ENCODE measurements around the gene KIF1A. TPM values are rescaled to one million over a fixed set of nuclear protein-coding genes. Genes with fewer than 3 reads are reported as not detected.

KIF1A gene
- total and polyA plus RNA-seq, 2 donors (not counting 3 experiments of a cell fraction or from before 2014, with no cell fraction given), result 0.11 to 0.64 TPM

- Histone ChIP-seq H3K79me2 (ENCODE audit: control insufficient read depth, insufficient read depth, low read length) (no peaks in the 10 kb centered on the region), H4K20me1 (replicated peaks; ENCODE audit: control insufficient read depth, extremely low read depth, insufficient read depth, low read length) (no peaks in the 10 kb centered on the region), H3K9me1 (replicated peaks; ENCODE audit: control insufficient read depth, extremely low read depth, insufficient read depth, low read length) (no peaks in the 10 kb centered on the region), H2AFZ (ENCODE audit: low read depth, low read length) (no peak overlapping the region), H3K27me3 (ENCODE audit: control insufficient read depth in 2 of 2, insufficient read depth in 2 of 2, low read length in 2 of 2) (peaks cover 11 to 22% of the 10 kb centered on the region in 2 experiments), H3K9ac (replicated peaks; ENCODE audit: extremely low read depth, insufficient read depth, low read length) (no peak overlapping the region), H3K4me2 (ENCODE audit: insufficient read depth, low read length) (no peak overlapping the region), H3K9me3 (replicated peaks; ENCODE audit: control insufficient read depth, insufficient read depth, low read length) (no peaks in the 10 kb centered on the region), H3K4me3 (replicated peaks in 1 of 3; ENCODE audit: insufficient read depth in 1 of 3, low read depth in 1 of 3, low read length in 3 of 3) (no peak overlapping the region), H3K36me3 (ENCODE audit: control insufficient read depth in 2 of 2, extremely low read depth in 1 of 2, insufficient read depth in 2 of 2, low read length in 2 of 2) (no peaks in the 10 kb centered on the region), H3K4me1 (ENCODE audit: control insufficient read depth, extremely low read depth, insufficient read depth, low read length) (no peaks in the 10 kb centered on the region), H3K27ac (ENCODE audit: insufficient read depth, low read depth, low read length) (no peak overlapping the region)
- FAIRE-seq, result no peak
- intact Hi-C loops (cut with micrococcal nuclease), result no loop called here
- dilution Hi-C loops (cut with MboI; ENCODE audit: extremely low pct_ligation_motif_present, low sequenced_read_pairs), result no loop called here
- TF ChIP-seq FOS (IDR thresholded peaks at IDR 0.05; ENCODE audit: borderline replicate concordance, insufficient read depth, low read length) (no peak), MYC (IDR thresholded peaks at IDR 0.05; ENCODE audit: low read depth, low read length) (no peak), JUN (IDR thresholded peaks at IDR 0.05; ENCODE audit: borderline replicate concordance, insufficient read depth, insufficient read length, low read depth) (no peak), POLR2A (IDR thresholded peaks at IDR 0.05; ENCODE audit: low read depth, low read length) (no peak), MAX (IDR thresholded peaks at IDR 0.05; ENCODE audit: insufficient read depth, insufficient read length) (no peak), EZH2 (IDR thresholded peaks at IDR 0.05; ENCODE audit: borderline replicate concordance, low read depth, low read length, severe bottlenecking) (no peak), POLR2AphosphoS5 (IDR thresholded peaks at IDR 0.05; ENCODE audit: insufficient read depth, low read depth, low read length) (no peak), CTCF (IDR thresholded peaks at IDR 0.05; ENCODE audit: extremely low read depth in 1 of 2, insufficient read depth in 1 of 2, low read depth in 1 of 2, low read length in 2 of 2) (no peak)
- no peak for DNase-seq (ENCODE audit: low read depth, low spot score)
- no TSS peak for BruUV-seq (replicated peaks)
- ChIA-PET POLR2A (no interaction called here), CTCF (no interaction called here)
Measured at GRCh38 chr2:240797500-240797895, 22.5 kb downstream of the KIF1A start.

Measured in endothelial cell of umbilical vein (primary cell).